Activated CD4-positive, alpha-beta T cell treated with anti-CD3 and anti-CD28 coated beads, Interleukin-2, amount 50 U/mL, for 48 hours (primary cell): ENCODE measurements around the gene GOLGA6A.
"Not testable (repeated sequence)": the region's sequence is repeated elsewhere in the genome, so short reads cannot be mapped to it uniquely, and the experiment has no call there.

Experiments
- DNase-seq, 2 experiments: peaks; one replicate each; pipeline ENCODE4 v3.0.0-alpha.2; 2020

The GOLGA6A gene, protein sequence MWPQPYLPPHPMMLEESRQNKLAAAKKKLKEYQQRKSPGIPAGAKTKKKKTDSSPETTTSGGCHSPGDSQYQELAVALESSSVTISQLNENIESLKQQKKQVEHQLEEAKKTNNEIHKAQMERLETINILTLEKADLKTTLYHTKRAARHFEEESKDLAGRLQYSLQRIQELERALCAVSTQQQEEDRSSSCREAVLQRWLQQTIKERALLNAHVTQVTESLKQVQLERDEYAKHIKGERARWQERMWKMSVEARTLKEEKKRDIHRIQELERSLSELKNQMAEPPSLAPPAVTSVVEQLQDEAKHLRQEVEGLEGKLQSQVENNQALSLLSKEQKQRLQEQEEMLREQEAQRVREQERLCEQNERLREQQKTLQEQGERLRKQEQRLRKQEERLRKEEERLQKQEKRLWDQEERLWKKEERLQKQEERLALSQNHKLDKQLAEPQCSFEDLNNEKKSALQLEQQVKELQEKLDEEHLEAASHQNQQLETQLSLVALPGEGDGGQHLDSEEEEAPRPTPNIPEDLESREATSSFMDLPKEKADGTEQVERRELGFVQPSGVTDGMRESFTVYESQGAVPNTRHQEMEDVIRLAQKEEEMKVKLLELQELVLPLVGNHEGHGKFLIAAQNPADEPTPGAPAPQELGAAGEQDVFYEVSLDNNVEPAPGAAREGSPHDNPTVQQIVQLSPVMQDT

DNA sequence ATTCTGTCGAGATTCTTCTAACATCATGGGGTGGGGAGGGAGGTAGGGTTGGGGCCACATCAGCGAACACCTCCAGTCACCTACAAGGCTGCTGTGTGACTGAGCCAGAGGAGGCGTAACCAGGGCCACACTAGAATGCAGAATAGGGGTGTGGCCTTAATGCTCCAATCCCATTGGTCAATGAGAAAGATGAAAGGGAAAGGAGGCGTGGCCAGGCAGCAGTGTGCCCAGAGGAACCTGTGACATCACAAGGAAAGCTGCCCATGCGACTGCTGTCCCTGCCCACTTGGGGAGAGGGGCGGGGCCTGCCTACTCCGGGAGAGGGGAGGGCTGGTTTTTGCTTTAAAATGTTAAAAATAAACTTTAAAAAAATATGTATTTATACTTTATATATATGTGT lies at the start of gene GOLGA6A:
Gene GOLGA6A (minus strand): TSS at position 101 of the 400 bp plus-strand sequence. CDS start 41 bp downstream, at position 60.
- not testable (repeated sequence) for DNase-seq

DNA sequence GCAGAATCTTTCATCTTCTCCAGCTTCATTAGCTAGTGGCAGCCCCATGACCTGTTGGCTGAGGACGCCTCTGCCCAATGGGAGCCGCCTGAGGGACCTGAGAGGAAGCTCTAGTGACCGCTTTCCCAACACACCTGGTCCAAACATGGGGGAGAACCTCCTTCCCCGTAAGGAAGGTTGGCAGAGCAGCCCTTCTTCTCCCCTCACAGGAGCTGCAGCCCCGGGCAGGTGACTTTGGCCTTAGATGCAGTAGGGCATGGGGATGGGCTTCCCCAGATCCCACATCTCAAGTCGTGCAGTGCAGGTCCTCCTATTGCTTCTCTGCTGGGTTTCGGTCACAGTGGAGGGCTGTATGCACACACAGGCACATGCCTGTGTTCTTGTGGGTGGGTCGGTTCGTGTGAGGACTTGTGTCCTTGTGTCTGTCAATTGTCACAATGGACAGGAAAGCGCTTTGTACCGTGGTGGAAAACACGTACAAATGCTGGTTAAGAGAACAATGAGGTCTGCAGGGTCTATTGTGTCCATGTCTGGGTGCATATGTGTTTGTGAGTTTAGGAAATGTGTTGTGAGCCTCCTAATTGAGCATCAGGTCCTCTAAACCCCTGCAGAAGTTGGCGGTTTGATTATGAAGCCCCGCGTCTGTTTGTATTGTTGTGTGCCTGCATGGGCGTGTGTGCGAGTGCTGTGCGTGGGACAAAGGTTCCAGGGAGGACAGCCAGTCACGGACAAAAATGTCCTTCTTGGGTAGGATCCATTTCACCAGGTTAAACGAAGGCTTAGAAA lies 49.5 kb upstream of the GOLGA6A start:
- peak; percentile 6 to 12 for DNase-seq

DNA sequence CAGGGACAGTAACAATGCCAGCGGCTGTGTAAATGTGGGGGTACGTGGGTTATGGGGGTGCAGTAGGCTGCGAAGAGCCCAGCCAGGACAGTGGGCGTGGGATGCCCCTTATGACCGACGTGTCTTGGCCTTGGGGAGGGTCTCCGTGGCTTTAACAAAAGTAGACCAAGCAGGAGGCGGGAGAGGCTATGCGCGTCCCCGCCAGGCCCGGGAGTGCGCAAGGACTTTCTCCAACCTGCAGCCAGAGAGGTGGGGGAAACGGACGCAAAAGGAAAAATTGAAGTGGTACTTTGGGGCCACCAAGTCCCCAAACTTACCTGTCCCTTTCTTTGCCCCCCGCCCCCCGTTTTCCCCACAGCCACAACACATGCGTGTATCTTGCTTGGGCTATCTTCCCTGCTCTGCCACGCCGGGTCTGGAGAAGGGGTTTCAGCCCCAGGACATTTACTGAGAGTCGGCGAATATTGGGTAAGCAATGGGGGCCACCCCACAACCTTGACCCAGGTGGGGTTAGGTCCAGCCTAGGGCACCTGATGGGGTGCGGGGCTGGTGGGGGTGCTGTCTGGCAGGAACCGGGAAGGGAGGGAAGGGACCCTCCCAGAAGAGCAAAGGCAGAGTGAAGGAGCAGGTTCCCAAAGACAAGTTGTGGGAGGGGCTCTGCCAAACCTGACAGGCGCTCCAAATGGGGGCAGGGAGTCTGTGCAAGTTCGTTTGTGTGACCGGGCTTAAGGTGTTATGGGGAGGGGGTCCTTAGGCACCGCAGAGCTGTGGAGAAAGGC lies 48.7 kb upstream of the GOLGA6A start:
- DNase-seq = no peak

DNA sequence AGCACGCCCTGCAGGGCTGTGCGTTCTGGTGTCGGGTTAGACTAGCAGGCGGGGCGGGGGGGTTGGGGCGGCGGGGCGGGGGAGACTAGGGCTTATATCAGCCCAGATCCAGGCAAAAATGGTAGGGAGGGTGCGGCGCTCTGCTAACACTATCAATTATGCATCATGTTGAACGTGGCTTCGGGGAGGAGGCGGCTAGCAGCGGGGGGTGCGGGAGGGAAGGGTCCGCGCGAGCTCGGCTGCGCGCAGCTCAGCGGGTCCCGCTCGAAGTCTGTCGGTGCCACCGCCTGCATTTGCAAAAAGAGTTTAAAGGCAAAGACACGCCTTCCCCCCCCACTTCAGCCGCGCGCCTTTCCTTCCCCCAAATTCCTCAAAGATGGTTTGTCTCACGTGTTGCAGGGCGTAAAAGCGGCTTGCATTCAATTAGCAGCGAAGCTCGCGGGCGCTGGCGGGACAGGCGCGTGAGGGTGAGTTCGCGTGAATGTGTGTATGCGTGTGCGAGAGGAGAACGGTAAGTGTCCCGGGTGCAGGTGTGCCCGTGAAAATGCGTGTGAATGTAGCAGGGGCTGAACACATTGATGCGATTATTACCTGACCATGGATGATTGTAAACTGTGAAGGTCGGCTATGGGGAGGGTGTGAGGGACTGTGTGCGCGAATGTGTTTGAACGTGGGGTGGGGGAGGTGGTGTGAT lies 48.0 kb upstream of the GOLGA6A start, which contains the start of gene ISLR2:
Gene ISLR2 (plus strand): TSS at position 432 of the 694 bp plus-strand sequence. CDS start 2,169 bp downstream, outside the sequence.
- peak in 1 of 2 experiments; percentile 11 for DNase-seq

DNA sequence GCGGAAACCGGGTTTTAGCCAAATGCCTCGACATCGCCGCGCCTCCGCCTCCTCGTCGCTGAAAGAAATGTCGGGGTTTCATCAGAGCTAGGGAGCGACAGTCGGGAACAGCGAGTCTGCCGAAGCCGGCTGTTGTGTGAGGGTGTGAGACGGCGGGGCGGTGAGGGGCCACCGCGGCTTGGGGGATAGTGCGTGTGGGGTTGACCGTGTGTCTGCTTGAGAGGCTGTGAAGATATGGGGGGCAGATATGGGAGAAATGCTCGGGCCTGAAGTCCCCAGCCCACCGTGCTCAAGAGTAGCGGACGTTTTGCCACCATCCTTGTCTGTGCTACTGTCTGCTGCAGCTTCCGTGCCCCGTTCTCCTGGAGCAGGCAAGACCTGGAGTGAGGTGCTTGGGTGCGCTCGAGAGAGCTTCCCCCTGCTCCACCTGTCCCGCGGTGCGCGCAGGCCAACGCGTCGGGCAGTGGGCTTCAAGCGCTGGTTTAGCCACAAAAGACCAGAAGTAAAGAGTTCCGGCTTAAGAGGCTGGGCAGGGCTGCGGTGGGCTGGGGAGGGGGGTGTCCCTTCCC lies 47.3 kb upstream of the GOLGA6A start:
- peak in 1 of 2 experiments; percentile 9 for DNase-seq

DNA sequence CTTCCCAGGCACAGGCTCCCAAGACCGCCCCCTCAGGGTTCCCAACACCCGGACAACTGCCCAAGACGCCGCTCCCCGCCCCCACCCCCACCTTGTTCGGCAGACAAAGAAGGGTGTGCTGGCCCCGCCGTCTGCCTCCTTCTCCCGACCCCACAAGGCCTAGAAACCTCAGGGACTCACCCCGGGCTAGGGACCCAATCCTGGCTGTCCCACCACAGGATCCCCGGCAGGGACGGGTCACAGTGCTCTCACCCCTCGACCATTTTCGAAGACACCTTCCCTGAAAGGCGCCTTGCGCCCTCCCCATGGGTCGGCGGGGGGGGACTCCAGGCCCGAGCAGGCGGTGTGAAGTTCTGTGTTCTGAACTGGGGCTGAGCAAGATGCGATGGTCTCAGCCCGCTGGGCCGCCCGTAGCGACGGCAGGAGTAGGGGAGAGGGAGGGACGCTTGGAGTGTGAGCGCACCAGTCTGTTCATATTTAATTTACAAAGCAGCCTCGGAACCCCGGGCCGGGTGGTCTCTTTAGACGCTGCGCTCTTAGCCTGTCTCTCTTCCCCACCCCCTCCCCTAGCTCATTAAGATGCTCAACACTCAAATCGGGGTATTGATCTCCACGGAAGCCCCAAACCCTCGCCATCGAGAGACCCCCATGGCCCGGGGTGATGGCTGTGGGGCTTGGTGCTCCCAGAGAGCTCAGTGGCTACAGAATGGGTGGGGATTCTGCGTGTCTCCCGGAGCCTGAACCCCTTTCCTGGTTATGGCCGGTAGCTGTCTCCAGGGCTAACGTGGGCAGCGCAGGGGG lies 46.6 kb upstream of the GOLGA6A start:
- no peak for DNase-seq

DNA sequence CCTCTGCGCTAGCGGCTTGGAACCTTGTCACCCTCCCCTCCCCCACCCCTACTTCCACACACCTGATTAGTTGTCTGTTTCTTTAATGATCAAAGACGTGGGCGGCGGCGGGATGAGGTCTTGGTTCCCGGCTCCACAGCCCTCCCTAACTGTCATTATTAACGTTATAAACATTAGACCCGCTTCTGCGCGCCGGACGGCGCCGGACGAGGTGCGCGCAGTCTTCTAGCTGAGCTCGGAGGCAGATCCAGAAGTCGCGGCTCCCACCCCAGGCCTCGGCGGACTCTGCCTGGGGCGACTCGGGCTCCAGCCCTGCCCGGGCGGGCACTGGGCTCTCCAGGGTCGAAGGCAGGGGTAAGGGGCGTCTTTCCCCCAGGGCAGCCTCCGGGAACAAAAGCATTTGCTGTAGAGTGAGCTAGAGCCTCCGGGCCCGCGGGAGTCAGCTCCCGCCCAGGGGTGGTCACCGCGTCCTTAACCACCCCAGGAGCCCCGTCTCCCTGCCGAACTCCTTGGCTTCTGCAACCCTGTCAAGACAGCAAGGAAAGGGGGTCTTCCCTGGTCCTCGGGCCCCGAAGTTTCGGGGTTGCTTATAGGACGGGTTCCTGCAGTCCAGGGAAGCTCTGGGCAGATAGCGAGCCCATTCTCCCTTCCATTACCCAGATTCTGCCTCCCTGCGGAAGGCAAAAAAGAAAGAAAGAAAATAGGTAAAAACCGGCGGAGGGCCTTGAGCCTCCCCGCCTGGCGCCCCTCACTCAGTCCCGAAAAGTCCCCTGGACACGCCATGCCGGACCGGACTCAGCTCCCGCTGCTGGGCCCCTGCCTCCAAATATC lies 45.8 kb upstream of the GOLGA6A start:
- peak; percentile 10 to 26 for DNase-seq

DNA sequence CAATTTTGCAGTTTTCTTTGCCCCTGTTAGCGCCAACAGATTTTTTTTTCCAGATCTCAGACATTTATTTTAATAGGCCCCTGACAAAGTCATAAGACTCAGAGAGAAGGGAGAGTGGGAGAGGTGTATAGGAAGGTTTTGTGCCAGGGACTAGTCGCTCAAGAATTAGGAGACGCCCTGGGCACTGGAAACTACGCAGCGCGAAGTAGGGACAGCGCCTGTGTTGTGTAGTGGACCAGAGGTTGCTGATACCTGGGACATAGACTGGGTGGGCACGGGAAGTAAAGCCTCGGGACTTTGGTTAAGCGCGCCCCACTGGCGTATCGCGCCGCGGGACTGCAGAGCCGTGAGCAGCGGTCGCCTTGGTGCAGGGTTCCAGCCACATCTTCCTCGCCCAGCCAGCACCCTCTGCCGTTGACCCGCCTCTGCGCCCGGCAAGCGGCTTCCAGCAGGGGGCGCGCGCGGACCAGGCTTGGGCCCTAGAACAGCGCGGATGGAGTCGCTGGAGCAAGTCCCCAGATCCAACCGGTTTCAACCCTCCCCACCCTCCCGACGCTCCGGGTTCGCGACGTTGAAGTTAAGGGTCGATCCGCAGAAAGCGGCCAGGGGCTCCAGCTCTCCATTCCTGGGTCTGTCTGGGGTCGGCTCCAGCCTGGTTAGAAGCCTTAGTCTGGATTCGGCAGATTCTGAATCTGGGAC lies 45.1 kb upstream of the GOLGA6A start:
- peak; percentile 91 to 92 for DNase-seq

DNA sequence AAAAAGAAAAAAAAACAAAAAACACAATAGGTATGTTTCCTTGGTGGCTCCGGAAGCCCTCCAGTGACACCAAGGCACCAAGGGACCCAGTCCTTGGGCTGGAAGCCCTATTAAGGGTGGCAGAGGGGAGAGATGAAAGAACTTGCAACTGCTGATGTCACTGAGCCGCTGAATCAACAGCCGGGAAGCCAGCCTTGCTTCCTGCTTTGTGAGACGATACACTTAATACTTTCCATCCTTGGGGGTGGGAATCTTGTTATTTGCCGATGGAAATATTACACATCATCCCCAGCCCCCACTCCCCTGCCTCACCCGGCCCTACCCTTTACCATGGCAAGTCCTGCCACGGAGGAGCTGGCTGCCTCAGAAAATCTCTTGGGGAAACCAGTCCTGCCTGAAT lies 42.4 kb upstream of the GOLGA6A start:
- no peak for DNase-seq

DNA sequence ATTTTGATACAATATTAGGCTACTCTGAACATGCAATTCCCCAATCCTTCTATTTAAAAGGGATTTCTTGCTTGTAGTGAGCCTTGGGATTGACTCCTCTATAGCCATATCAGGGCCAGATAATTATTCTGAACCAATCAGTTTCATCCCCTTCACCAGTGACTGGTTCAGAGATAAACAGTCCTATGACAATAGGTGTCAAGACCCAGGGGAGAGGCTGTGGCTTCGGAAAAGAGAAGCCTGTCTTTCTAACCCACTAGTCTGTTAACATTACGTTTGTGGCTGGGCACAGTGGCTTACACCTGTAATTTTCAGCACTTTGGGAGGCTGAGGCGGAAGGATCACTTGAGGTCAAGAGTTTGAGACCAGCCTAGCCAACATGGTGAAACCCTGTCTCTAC lies 41.8 kb upstream of the GOLGA6A start:
- DNase-seq = no peak

DNA sequence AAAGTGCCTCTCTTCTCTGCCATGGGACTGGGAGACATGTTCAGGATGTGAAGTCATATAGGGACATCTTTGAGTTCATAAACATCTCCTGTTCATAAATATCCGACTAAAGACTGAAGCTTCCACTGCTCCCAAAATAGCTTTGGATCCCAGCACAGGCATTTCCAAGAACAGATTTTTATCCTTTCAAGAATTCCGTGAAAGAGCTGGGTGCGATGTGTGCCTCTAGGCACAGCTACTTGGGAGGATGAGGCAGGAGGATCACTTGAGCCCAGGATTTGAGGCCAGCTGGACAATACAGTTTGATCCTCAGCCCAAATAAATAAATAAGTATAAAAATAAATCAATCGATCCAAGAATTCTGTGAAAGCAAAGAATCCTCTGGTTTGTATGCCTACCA lies 41.3 kb upstream of the GOLGA6A start:
- DNase-seq = no peak

DNA sequence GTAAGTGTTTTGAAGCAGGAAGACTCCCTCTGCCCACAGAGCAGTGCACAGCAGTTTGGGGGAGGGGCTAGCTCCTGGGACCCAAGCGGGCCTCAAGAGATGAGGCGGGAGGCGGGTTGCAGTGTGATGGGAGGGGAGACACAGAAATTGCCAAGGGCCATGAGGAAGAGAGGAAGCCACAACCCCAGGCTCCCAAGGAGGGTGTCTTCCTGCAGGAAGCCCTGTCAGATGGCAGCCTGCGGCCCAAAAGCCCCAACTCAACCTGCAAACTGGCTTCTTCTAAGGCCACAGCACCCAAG lies 40.7 kb upstream of the GOLGA6A start:
- DNase-seq = no peak

DNA sequence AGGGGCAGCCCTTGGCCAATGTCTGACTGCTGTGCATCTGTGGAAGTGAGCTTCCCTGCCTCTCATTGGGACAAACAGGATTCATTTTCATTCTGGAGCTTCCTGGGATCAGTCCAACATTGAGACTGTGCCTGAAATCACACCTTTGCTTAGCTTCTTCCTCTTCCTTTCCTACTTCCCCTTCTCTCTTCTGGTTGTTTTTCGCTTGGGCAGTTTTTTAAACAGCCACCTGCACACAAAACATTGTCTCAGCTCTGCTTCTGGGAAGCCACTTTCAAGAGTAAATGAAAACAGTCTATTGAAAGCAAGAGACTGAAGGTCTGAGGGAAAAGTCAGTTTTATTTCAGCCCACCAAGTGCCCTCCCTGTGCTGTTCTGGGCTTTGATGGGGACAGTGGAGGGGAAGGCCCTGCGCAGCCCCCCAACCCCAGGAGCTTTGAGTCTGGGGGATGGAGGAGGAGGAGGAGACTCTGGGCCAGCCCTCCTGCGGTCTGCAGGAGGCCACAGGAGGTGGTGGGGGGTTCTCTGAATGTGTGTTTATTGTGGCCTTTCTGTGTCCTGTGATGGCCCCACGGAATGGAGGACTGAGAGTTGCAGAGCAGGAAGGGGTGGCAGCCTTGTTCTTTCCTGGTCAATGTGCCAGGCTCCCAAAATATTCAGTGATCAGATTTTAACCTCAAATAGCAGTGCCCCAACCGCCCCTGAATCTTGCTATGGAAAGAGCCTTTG lies 40.2 kb upstream of the GOLGA6A start:
- DNase-seq = no peak

DNA sequence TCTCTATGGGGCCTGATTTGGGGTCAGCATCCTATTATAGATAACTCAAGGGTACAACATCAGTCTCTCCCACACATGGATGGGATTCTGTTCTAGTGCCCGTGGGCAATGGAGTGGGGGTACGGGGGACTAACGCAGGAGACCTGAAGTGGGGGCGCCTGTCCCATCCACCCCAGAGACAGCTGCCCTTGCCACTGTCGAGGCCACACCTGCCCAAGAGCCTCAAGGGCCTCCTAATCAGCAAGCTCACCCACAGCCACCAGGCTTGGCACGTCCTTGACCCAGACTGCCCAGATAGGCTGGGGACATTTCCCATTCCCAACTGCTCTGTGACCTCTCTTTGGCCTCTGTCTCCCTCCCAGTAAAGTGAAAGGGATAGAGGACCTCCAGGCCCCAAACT lies 39.5 kb upstream of the GOLGA6A start:
- no peak for DNase-seq

DNA sequence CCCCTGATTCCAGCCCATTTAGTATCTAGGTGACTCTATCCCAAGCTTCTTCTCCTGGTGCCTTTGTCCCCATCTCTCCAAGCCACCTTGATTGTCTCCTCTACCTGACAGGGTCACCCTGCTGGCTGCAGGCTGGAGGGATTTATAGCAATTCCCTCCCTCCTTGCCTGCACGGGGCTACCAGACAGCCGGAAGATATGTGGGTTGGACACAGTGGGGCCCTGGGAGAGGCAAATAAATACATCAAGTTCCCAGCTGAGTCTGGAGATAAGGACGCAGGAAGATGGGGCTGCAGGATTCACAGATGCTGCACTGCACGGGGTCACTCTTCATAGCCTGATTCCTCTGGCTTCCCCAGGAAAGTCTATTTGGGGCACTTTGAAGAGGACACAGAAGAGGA lies 38.7 kb upstream of the GOLGA6A start:
- DNase-seq = no peak

DNA sequence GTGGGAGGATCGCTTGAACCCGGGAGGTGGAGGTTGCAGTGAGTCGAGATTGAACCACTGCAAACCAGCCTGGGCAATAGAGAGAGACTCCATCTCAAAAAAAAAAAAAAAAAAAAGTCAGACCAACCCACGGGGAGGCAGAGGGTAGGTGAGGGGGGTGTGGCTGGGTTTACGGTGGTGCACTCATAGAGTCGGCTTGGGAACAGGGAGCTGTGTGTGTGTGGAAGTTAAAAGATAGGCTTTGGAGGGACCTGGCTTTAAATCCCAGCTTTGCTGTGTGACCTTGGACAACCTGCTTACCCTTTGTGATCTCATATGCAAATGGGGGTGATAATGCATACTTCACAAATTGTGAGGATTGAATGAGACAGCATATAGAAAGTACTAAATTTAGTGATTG lies 38.1 kb upstream of the GOLGA6A start:
- no peak for DNase-seq

DNA sequence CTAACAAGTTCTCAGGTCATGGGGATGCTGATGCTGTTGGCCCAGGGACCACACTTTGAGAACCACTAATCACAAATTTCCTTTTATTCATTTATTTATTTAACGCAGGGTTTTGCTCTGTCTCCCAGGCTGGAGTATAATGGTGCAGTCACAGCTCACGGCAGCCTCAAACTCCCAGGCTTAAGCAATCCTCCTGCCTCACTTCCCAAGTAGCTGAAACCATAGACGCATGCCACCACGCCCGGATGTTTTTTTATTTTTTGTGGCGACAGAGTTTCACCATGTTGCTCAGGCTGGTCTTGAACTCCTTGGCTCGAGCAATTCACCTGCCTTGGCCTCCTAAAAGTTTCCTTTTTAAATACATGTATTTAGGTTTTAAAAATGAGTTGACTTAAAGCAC lies 27.4 kb upstream of the GOLGA6A start:
- DNase-seq = no peak

DNA sequence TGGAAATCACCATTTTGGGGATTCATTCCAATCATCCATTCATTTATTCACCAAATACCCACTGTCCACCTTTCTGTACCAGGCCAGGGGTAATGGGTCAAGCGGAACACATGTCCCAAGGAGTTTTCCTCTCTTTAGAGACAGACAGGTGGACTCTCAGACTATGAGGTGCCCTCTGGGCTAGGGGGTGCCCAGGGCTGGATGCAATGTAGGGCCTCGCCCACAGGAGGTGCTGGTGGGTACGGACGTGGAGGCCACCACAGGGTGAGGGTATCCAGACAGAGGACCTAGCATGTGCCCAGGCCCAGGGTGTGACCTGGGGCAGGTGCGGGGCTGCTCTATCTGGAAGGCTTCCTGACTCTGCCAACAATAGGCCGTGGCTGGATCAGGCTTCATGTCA lies 26.3 kb upstream of the GOLGA6A start:
- DNase-seq = peak in 1 of 2 experiments; percentile 4

DNA sequence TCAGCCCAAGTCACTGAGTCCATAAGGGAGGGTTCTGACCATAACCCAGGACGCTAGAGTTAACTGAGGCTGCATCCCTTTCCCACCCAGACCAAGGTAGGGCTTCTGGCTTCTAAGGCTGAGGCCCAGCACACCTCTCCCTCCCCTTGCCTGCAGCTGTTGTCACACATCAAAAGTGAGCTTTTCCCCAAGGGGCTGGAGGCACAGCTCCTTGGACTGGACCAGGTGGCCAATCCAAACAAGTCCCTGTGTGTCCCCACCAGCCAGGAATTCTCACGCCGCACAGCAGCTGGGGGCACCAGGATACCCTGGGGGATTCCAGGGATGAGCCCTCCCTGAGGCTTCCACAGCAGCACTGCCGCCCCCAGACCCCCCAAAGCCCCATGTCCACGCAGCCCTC lies 25.8 kb upstream of the GOLGA6A start:
- DNase-seq = no peak
